HCT116 (cell line): ENCODE results near the gene ENTR1.

Experiments
- CTCF ChIP-seq, 3 experiments: fragments of 200-600 bp in 1 of 3; sonication (generic) in 1 of 3; IDR thresholded peaks in 2 of 3; conservative IDR thresholded peaks in 1 of 3; 2 replicates each; pipeline ENCODE4 v1.5.1; 2012 to 2017; ENCODE audit warnings: low read depth in 2 of 3, low read length in 2 of 3, antibody characterized with exemption in 1 of 3, borderline replicate concordance in 1 of 3, control low read depth in 1 of 3, mild to moderate bottlenecking in 1 of 3, mixed read lengths in 1 of 3, mixed run types in 1 of 3, moderate library complexity in 1 of 3; ENCODE audit not compliant: insufficient read depth in 1 of 3
- EGR1 ChIP-seq: IDR thresholded peaks from 2 replicates; pipeline ENCODE4 v1.6.1; 2012; ENCODE audit warnings: low read depth
- EZH2 ChIP-seq: fragments of 200-600 bp; sonication (generic); IDR thresholded peaks from 2 replicates; pipeline ENCODE4 v1.6.1; 2017; ENCODE audit warnings: antibody characterized with exemption, mixed run types
- POLR2A ChIP-seq: IDR thresholded peaks from 2 replicates; pipeline ENCODE4 v1.7.0; 2011; ENCODE audit warnings: borderline replicate concordance; ENCODE audit not compliant: insufficient read depth, insufficient read length; ENCODE audit errors: extremely low read depth
- POLR2AphosphoS5 ChIP-seq: IDR thresholded peaks from 2 replicates; pipeline ENCODE4 v1.6.1; 2011; ENCODE audit warnings: mild to moderate bottlenecking, low read depth, low read length, moderate library complexity
- SRF ChIP-seq: IDR thresholded peaks from 2 replicates; pipeline ENCODE4 v1.6.1; 2012; ENCODE audit warnings: low read depth
- YY1 ChIP-seq: IDR thresholded peaks from 2 replicates; pipeline ENCODE4 v1.6.1; 2011; ENCODE audit warnings: low read length, low read depth, moderate library complexity, mild to moderate bottlenecking; ENCODE audit not compliant: insufficient replicate concordance; ENCODE audit errors: extremely low read depth
- ZBTB33 ChIP-seq: IDR thresholded peaks from 2 replicates; pipeline ENCODE4 v1.6.1; 2011; ENCODE audit warnings: mild to moderate bottlenecking, low read length, moderate library complexity; ENCODE audit not compliant: insufficient replicate concordance; ENCODE audit errors: extremely low read depth

GRCh38 chr9:136396219-136396515 lies 14.2 kb downstream of the ENTR1 start:
- TF ChIP-seq POLR2A (no peak), POLR2AphosphoS5 (no peak), CTCF (IDR thresholded peaks at IDR 0.05 in 2 of 3, conservative IDR thresholded peaks at IDR 0.05 in 1 of 3; ENCODE audit: borderline replicate concordance in 1 of 3, insufficient read depth in 1 of 3, low read depth in 2 of 3, low read length in 2 of 3) (no peak), EZH2 (no peak), ZBTB33 (no peak), SRF (no peak), EGR1 (no peak), YY1 (no peak)
